ENCODE results near the gene PRIMPOL. TPM values are rescaled to one million over a fixed set of nuclear protein-coding genes. Genes with fewer than 3 reads are reported as not detected.

PRIMPOL gene
- total and polyA plus RNA-seq, 9 of the 15 experiments (the other 6 are each of a cell fraction or from before 2014, with no cell fraction given), result 11.0 to 32.0 (median 16.1) TPM

GRCh38 chr4:184674011-184674410, 24.5 kb downstream of the PRIMPOL start:
- Histone ChIP-seq H3K4me2 (ENCODE audit: insufficient read depth, low read length) (no peak overlapping the region), H3K27me3 (ENCODE audit: control insufficient read depth in 2 of 2, insufficient read depth in 2 of 2, low read length in 2 of 2) (no peaks in the 10 kb centered on the region), H3K9ac (ENCODE audit: insufficient read depth in 1 of 2, low read depth in 2 of 2, low read length in 2 of 2) (no peak overlapping the region), H3K4me3 (no peak overlapping the region), H3K9me1 (ENCODE audit: control insufficient read depth, insufficient read depth, low read length) (no peaks in the 10 kb centered on the region), H2AFZ (ENCODE audit: low read depth, low read length) (no peak overlapping the region), H3K4me1 (replicated peaks in 1 of 2; ENCODE audit: control insufficient read depth in 2 of 2, insufficient read depth in 2 of 2, low read length in 2 of 2) (no peaks in the 10 kb centered on the region; a peak in 1 of 5 replicates), H3K27ac (ENCODE audit: extremely low read depth, low read depth, low read length) (no peak overlapping the region; the same call in 2 of the 3 replicates), H3K36me3 (ENCODE audit: control insufficient read depth, insufficient read depth, low read length) (peaks cover 22% of the 10 kb centered on the region; the same call in 2 of the 3 replicates), H4K20me1 (replicated peaks; ENCODE audit: control insufficient read depth, insufficient read depth, low read length) (no peaks in the 10 kb centered on the region), H3K9me3 (replicated peaks; ENCODE audit: control insufficient read depth, insufficient read depth, low read depth, low read length) (no peaks in the 10 kb centered on the region), H3K79me2 (ENCODE audit: control insufficient read depth, insufficient read depth, low read length) (no peaks in the 10 kb centered on the region)
- no peak for ATAC-seq
- no TSS peak for BruUV-seq (replicated peaks)
- CTCF ChIA-PET (ENCODE audit: low intra/inter-chr PET ratio), result no interaction called here
- no peak for TF ChIP-seq ZFP36 (IDR thresholded peaks at IDR 0.05; ENCODE audit: low read depth, low read length, partially characterized antibody)
- TF ChIP-seq ZBTB43 (CRISPR knock-in tag; IDR thresholded peaks at IDR 0.05), result no peak
- no peak for TF ChIP-seq ZNF584 (CRISPR knock-in tag; IDR thresholded peaks at IDR 0.05; ENCODE audit: low read depth)
- TF ChIP-seq ZNF830 (CRISPR knock-in tag; IDR thresholded peaks at IDR 0.05), result no peak
- TF ChIP-seq TARDBP (IDR thresholded peaks at IDR 0.05), result no peak
- TF ChIP-seq HCFC1 (IDR thresholded peaks at IDR 0.05; ENCODE audit: low read depth, low read length), result no peak
- TF ChIP-seq NBN (IDR thresholded peaks at IDR 0.05; ENCODE audit: low read depth), result no peak
- no peak for TF ChIP-seq RBM22 (IDR thresholded peaks at IDR 0.05; ENCODE audit: low read depth, low read length, poor library complexity, severe bottlenecking)
- no peak for TF ChIP-seq FIP1L1 (IDR thresholded peaks at IDR 0.05; ENCODE audit: low read depth, low read length, poor library complexity, severe bottlenecking)
- TF ChIP-seq ZNF431 (CRISPR knock-in tag; IDR thresholded peaks at IDR 0.05), result no peak
- no peak for TF ChIP-seq TFAM (CRISPR knock-in tag; conservative IDR thresholded peaks at IDR 0.05)
- no peak for TF ChIP-seq DNMT1 (IDR thresholded peaks at IDR 0.05)
- TF ChIP-seq CSDE1 (IDR thresholded peaks at IDR 0.05), result no peak
- TF ChIP-seq ZNF639 (CRISPR knock-in tag; conservative IDR thresholded peaks at IDR 0.05 in 1 of 2, IDR thresholded peaks at IDR 0.05 in 1 of 2), result no peak
- no peak for TF ChIP-seq ZC3H4 (CRISPR knock-in tag; IDR thresholded peaks at IDR 0.05; ENCODE audit: borderline replicate concordance)
- TF ChIP-seq RFX7 (CRISPR knock-in tag; IDR thresholded peaks at IDR 0.05), result no peak
- in situ Hi-C loops (cut with MboI) (no loop called here), intact Hi-C loops (cut with micrococcal nuclease) (no loop called here)
- POLR2A ChIA-PET, result no interaction called here
- no peak for DNase-seq (ENCODE audit: extremely low read depth in 1 of 4, low spot score in 3 of 4)
- 95% methylated on average over 4 of the region's 4 CpGs for WGBS (ENCODE audit: insufficient coverage, low coverage, missing lambda C conversion rate)
- no peak for FAIRE-seq

All from K562 (cell line).